GM21515 (cell line): ENCODE measurements around the gene GAS2L1.

Experiments used
- ATAC-seq: cut with Tn5 transposase; IDR thresholded peaks from one replicate; pipeline ENCODE4 v1.9.1; 2021; ENCODE audit not compliant: unreplicated experiment

GAS2L1 gene

GRCh38 chr22:29325785-29326315 is 19.4 kb downstream of the GAS2L1 start:
- no peak for ATAC-seq

- no peak for ATAC-seq
These were observed 20.0 kb downstream of the GAS2L1 start for GRCh38 chr22:29326481-29326880.

- no peak for ATAC-seq
These were observed 20.8 kb downstream of the GAS2L1 start for GRCh38 chr22:29327089-29327764.

- no peak for ATAC-seq
These were observed 21.6 kb downstream of the GAS2L1 start for GRCh38 chr22:29328055-29328454.

- ATAC-seq: no peak
These were observed 22.4 kb downstream of the GAS2L1 start for GRCh38 chr22:29328566-29329500.

- ATAC-seq: no peak
These were observed 23.1 kb downstream of the GAS2L1 start for GRCh38 chr22:29329581-29329980.

- ATAC-seq: no peak
These were observed 23.8 kb downstream of the GAS2L1 start for GRCh38 chr22:29330291-29330690.

- ATAC-seq: no peak
These were observed 24.3 kb downstream of the GAS2L1 start for GRCh38 chr22:29330753-29331152.

GRCh38 chr22:29331213-29331612 is 24.8 kb downstream of the GAS2L1 start:
- no peak for ATAC-seq

GRCh38 chr22:29331658-29332300 is 25.3 kb downstream of the GAS2L1 start:
- no peak for ATAC-seq

GRCh38 chr22:29332886-29333496 is 26.5 kb downstream of the GAS2L1 start:
- no peak for ATAC-seq

GRCh38 chr22:29334148-29334547 is 27.7 kb downstream of the GAS2L1 start:
- ATAC-seq: no peak

- no peak for ATAC-seq
These were observed 28.4 kb downstream of the GAS2L1 start for GRCh38 chr22:29334696-29335344.

- ATAC-seq: no peak
These were observed 29.2 kb downstream of the GAS2L1 start for GRCh38 chr22:29335656-29336055.

GRCh38 chr22:29336751-29337490 is 30.5 kb downstream of the GAS2L1 start:
- ATAC-seq: no peak

GRCh38 chr22:29337631-29338284 is 31.3 kb downstream of the GAS2L1 start:
- ATAC-seq: no peak

- no peak for ATAC-seq
These were observed 31.9 kb downstream of the GAS2L1 start for GRCh38 chr22:29338398-29338797.

- no peak for ATAC-seq
These were observed 33.2 kb downstream of the GAS2L1 start for GRCh38 chr22:29339381-29340235.
